Measurements from ENCODE around the gene PTPRA.
"Not testable (repeated sequence)": the region's sequence is repeated elsewhere in the genome, so short reads cannot be mapped to it uniquely, and the experiment has no call there.

Gene PTPRA, protein sequence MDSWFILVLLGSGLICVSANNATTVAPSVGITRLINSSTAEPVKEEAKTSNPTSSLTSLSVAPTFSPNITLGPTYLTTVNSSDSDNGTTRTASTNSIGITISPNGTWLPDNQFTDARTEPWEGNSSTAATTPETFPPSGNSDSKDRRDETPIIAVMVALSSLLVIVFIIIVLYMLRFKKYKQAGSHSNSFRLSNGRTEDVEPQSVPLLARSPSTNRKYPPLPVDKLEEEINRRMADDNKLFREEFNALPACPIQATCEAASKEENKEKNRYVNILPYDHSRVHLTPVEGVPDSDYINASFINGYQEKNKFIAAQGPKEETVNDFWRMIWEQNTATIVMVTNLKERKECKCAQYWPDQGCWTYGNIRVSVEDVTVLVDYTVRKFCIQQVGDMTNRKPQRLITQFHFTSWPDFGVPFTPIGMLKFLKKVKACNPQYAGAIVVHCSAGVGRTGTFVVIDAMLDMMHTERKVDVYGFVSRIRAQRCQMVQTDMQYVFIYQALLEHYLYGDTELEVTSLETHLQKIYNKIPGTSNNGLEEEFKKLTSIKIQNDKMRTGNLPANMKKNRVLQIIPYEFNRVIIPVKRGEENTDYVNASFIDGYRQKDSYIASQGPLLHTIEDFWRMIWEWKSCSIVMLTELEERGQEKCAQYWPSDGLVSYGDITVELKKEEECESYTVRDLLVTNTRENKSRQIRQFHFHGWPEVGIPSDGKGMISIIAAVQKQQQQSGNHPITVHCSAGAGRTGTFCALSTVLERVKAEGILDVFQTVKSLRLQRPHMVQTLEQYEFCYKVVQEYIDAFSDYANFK
- 107 reads per million, percentile 84 among the genes with 10 or more reads in this experiment for total RNA-seq

DNA sequence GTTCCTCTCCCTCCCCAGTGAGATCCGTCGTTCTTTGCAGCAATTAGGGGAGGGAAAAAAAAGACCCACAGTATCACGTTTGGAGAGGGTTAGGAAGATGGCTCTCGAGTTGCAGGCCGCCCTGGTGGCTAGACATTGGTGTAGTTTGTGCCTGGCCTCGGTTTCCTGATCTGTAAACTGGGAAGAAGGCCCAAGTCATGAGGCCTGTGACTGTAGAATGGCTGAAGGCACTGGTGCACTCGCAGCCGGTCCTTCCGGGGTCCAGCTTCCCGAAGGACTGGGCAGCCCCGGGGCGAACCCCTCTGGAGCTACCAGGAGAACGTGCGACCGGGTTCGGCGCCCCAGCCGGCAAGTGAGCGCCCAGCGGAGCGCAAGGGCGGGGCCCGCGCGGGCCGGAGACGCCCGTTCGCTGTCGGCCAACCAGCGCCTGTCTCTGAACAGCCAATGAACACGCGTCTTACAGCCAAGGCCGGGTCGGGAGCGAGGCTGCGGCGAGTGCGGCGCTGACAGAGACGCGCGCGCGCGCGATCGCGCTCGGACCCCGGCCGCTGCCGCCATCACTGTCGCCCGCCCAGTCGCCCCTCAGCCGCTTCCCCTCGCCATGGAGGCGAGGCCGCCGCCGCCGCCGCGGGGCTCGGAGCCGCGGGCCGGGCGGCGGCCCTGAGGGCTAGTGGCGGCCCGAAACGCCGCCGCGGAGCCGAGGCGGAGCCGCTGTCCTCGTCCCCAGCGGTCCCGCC lies at the start of gene PTPRA:
Gene PTPRA, plus strand, starts transcription at position 472 of the 737 bp plus-strand sequence. CDS start 90,797 bp downstream, outside the sequence.
- peak; percentile 87 for DNase-seq

DNA sequence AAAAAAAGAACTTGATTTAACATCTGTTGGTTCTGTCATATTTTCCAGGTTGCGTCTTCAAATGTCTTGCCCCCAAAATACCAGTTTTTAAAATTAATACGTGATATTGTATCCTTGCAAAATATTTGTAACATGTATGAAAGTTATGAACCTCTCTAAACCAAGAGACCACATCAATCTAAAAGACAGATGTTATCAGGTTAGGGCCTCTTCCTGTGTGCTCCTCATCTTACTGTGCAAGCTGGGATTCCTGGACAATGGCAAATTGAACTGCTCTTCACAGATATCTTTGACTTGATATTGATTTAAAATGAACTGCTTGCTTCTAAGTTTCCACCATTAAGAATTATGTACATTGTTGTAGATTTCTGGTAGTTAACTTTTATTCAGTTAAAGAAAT lies 47.5 kb upstream of the PTPRA start:
- DNase-seq: no peak

DNA sequence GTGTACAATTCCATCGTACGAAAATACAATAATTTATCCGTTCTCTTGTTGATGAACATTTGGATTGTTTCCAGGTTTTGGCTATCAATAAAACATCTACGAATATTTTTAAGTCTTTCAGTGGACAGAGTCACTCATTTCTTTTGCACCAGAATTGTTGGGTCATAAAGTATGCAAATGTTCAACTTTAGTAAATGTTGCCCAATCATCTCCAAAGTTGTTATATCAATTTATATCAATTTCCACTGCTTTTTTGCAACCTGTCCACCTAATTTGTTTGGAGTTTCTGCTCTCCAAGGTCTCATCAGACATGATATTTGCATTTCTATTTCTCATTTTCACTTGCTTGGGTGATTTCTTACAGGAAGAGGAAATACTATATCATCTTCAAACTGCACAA lies 46.6 kb upstream of the PTPRA start:
- no peak for DNase-seq

DNA sequence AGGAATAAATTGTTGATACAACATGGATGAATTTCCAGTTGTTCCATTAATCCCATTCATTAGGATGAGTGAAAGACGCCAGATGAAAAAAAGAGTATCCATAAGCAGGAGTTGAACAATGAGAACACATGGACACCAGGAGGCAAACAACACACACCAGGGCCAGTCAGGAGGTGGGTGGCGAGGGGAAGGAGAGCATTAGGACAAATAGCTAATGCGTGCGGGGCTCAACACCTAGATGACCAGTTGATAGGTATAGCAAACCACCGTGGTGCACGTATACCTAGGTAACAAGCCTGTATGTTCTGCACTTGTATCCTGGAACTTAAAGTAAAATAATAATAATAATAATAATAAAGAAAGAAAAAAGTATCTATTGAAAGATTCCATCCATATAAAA lies 43.9 kb upstream of the PTPRA start:
- no peak for DNase-seq

DNA sequence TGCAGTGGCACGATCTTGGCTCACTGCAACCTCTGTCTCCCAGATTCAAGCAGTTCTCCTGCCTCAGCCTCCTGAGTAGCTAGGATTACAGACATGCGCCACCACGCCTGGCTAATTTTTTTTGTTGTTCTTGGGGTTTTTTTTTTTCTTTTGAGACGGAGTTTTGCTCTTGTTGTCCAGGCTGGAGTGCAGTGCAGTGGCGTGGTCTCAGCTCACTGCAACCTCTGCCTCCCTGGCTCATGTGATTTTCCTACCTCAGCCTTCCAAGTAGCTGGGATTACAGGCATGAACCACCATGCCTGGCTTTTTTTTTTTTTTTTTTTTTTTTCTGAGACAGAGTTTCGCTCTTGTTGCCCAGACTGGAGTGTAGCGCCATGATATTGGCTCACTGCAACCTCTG lies 42.1 kb upstream of the PTPRA start:
- DNase-seq: not testable (repeated sequence)

DNA sequence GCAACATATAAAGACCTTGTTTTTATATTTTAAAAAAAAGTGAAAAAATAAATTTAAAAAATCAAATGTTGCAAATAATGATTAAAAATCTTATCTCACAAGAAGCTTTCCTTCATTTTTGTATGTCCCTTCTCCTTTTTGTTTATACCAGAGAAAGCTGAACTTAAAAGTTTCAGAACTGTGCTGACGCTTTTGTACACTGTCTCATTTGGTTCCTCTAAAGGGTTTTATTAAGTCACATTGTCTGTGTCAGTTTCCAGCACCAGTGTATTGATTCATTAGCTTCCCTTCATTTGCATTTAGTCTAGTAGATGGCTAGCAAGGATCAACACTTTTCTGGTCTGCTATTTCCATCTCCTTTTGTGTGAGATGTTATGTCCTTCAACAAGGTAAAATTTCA lies 39.5 kb upstream of the PTPRA start:
- no peak for DNase-seq

DNA sequence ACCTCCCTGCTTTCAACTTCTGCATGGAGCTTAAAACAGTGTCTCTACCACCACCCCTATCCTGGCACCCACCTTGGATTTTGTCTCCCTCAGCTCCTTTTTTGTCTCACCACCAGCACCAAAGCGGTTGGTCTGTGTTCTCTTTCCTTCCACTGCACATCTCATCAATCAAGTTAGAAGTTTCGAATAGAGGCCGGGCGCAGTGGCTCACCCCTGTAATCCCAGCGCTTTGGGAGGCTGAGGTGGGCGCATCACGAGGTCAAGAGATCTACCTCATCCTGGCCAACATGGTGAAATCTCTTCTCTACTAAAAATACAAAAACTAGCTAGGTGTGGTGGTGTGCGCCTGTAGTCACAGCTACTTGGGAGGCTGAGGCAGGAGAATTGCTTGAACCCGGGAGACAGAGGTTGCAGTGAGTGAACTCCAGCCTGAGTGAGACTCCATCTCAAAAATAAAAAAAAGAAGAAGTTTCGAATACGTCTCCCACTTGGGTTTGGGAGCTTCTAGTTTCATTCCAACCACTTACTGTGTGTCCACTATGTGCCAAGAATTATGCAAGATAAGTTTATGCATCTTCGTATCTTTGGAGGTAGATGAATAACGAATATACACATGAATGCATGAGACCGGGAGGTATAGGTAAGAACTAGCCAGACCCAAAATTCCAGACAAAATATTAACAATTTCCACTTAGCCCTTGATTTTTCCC lies 38.7 kb upstream of the PTPRA start:
- DNase-seq: no peak

DNA sequence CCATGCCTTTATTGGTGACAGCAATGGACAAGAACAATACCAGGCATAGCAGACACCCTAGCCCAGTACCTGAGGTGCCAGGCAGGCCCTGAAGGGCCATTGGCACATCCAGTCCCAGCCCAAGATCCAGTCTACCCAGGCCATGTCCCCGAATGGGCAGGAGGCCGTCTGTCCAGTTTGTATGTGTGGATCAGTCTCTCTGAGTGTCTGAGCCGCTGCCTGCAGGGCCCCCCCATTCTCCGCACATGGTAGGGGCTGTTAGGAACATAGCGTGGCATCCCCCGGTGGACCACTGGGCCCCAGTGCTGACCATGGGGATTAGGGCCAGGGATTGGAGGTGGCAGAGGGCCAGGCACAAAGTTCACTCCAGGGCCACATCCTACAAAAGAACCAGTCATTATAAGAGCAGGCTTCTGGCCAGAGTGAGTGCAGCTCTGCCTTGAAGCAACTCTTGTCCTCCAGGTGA lies 37.9 kb upstream of the PTPRA start:
- no peak for DNase-seq

DNA sequence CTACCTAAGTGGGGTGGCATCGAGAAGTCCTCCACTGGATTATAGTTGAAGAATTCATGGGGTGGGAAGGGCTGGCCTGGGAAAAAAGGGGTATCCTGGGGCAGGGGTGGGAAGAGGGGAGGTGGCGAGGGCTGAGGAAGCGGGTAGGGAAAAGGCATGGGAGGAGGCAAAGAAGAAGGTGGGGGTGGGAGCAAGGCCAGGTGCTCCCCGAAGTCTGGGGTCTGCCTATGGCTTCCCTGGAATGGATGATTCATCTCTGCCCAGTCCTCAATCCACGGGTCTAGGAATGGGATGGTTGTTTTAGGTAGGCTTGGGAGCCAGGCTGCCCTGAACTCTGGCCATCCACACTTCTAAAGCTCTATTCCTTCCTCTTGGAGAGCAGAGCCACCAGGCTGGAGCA lies 37.2 kb upstream of the PTPRA start:
- no peak for DNase-seq

DNA sequence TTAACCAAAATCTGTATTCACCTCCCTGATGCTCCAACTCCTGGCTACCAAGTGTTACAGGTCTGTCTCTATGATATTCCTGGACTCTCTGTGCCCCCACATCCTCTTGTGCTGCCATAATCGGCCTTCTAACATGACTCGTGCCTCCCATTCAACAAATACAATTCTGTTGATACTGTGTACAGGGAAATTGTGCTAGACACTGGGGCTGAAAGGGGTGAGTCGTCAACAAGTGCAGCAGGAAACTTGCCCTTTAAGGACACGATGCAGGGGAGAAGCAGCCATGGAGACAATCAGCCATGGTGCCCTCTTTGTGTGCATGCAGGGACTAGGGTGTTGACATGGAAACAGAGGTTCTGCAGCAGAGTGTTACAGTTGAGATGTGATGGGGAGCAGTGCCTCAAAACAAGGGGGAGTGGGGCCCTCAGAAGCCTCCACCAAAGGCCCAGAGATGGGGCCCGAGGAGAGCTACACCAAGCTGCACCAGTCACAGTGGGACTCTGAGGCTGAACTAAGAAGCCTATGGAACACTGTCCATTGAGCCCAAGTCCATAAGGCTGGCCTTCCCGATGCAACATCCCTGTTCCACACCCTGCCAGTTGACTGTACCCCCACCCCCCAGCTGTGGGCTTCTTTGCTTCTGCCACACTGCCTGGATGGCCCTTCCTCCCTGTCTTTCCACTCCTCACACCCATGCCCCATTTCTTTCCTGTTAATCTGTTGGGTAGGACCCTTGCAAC lies 35.9 kb upstream of the PTPRA start:
- no peak for DNase-seq

DNA sequence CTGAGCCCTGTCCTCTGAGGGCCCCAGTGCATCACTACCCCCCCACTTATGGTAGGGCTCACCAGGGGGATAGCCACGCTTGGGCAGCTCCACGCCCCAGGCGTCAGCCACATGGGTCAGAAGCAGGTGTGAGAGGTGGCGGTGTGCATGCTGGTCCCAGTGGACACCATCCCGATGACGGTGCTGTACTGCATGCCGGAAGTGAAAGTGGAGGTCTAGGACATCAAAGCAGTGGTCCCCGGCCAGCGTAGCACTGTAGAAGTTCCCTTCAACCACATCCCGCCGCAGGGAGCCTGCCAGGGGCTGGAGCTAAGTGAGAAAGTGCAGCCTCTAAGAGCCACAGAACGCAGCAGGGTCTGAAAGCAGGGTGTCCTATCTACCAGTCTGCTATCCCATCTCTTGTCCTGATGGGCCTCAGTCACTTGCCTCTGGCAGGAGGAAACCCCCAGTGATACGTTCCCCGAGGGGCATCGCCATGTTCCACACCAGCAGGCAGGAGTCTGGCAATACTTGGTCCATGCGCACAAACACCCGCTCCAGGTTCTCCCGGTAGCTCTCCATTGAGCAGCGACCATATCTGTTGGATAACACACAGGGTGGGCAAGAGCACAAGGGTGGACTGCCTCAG lies 35.0 kb upstream of the PTPRA start:
- no peak for DNase-seq

DNA sequence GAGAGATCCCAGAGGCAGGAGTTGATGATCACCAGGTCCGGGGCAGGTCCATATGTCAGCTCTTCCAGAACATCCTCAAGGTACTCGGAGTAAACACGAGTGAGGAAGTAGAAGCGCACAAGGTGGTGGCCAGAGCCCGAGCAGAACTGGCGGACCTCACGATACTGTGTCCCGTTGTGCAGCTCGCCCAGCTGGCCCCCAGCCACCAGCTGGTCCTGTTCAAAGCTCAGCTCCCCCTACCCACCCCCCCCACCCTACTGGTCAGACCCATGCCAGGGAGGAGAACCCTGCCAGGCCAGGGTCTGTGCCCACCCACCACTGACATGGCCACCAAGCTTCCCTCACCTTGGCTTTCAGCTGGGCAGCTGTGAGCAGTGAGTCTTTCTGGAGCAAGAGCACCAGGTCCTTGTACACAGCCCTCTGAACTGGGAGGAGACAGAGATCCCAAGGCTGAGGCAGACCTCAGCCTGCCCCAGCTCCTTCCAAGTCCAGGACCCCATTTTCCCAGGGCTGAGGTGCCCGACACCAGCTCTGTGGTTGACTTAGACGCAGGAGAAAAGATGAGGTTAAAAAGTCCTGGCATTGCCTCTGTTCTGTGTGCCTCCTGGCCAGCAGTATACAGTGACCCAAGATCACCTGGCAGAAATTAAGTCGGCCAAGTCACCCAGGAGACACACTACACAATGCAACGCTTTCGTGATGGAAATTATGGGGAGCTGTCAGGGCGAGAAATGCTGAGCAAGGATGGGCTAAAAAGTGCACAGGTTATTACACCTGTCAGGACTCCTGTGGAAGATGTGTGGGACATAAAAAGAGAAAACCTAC lies 34.2 kb upstream of the PTPRA start:
- DNase-seq: no peak

DNA sequence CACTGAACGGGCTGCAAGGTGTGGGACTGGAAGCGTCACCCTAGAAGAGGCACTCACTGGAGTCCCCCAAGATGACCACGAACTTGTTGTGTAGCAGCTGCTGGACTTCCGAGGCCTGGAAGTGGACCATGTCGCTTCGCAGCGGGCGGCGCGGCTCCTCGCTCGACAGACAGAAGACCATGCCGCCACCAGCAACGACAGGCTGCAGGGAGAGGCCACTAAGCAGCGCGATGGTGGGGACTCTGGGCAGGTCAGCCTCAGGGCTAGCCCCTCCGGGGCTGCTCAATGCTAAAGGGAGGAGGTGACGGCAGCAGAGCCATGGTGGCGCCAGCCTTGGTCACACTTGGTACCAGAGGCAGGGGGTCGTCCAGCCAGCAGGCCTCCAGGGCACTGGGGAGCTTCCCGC lies 33.5 kb upstream of the PTPRA start:
- no peak for DNase-seq

DNA sequence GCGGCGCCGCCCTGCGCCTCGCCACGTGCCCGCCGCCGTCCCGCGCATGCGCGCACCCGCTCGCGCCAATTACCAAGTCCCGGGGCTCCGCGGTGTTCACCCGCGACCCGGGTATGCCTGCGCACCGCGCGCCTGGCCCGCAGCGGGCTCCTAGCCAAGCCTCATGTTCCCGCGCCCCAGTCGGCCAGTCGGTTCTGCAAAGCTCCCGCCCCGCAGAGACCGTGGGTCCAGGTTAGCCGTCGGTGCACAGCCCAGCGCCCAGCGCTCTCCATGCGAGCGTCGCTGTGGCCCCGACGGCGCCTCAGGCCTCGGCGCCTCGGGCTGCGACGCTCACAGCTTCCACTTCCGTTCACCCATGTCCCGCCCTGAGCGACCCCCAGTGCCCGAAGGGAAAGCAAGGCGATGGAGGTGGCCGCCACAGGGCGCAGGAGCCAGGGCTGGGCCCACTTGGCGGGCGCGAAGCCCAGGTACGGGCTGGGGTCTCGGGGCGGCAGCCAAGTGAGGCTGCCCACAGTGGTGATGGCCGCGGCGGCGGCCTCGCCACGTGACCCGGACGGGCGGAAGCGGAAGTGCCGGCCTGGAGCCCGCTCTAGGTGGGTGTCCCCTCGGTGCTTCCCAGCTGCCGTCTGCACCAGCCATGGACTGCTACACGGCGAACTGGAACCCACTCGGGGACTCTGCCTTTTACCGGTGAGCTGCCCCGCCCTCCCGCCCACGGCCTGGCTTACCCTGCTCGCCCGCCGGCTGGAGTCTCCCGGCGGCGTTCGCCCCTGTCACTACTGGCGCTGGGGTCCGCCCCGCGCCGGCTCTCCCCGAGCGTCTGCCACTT lies 32.9 kb upstream of the PTPRA start, which contains the start of the genes PCED1A and VPS16:
Gene PCED1A, minus strand, starts transcription at position 518 of the 829 bp plus-strand sequence. CDS start 743 bp downstream, outside the sequence.
Gene VPS16, plus strand, starts transcription at position 608 of the 829 bp plus-strand sequence. Its CDS starts 30 bp downstream, at position 638.
- peak; percentile 83 for DNase-seq

DNA sequence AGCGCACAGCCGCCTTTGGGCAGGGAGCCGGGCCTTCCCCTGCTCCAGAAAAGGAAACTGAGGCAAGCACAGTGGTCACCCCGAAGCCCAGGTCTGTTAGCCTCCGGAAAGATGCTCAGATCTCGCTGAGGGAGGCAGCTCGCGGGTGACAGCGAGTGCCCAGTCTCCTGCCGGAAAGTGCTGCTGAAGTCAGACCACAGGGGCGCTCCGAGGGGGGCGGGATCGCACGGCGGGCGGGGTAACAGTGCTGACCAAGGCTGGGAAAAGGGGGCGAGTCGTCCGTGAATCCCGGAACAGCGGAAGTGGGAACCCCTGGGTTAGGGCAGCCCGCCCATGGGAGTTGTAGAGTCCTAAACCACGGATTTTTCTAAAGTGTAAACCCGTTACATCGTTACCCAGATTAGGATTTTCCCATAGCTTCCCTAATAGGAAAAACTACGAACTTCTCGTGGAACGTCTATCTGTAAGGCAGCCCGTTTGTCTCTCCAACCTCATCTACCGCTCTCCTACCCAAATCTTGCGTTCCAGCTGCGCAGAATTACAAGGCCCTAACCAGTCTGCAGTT lies 32.2 kb upstream of the PTPRA start:
- peak; percentile 26 for DNase-seq

DNA sequence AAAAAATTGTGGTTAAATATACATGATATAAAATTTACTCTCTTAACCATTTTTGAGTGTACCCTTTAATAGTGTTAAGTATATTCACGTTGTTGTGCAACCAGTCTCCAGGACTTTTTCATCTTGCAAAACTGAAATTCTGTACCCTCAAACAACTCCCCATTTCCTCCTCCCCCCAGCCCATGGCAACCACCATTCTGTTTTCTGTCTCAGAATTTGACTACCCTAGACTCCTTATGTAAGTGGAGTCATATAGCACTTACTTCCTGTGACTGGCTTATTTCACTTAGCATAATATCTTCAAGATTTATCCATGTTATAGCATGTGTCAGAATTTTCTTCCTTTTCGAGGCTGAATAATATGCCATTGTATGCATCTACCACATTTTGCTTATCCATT lies 27.7 kb upstream of the PTPRA start:
- no peak for DNase-seq

DNA sequence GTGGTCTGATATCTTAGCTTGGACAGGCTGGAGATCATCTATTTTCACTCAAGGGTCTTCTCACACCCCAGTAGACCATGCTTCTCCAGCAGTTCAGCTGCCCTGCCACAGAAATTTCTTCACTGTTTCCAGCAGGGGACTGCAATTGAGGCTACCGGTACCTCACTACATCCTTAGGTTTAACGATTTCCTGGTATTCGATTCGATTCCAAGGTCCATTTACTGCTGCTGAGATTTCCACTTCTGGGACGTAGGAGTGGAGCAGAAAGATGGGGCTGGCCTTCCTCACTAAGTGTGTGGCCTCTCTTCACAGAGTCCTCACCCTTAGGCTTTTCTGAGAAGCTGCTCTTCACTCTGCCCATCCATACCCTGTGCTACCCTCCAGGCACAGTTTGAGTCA lies 26.6 kb upstream of the PTPRA start:
- DNase-seq: no peak

DNA sequence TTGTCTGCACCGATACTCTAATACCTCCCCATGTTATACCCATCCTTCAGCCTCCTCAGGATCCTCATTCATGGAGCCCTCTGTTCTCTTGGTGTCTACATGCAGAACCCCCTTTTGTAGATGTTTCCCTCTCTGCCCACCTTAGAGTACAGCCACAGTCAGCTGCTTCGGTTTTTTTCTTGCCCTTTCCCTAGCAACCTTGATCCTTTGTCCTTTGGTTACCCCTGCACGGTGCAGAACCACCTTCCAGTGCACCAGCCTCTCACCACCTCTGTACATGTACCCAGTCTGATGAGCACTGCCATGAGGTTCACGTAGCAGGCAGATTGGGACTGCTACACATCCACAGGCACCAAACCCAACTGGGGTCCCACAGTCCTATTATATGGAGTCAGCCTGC lies 25.5 kb upstream of the PTPRA start:
- no peak for DNase-seq

DNA sequence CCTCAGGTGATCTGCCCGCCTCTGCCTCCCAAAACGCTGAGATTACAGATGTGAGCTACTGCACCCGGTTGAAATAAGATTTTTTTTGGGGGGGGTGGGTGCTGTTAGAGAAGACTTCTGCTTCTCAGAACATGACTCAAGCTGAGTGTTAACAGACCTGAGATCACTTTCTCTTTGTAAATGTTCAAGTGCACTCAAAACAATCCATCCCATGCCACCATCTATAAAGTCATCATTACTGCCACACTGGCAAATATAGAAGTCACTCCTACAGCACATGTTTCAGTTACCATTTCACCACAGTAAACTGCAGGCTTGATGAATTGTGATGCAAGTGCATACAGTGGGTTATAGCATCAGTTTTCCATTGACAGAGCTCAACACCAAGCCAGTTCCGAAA lies 23.8 kb upstream of the PTPRA start:
- DNase-seq: no peak
